OCI-LY1 (cell line): ENCODE results near the gene CPNE5.

Experiments
- CTCF ChIP-seq: fragments of 200-600 bp; sonication (generic), shearing (Covaris generic); IDR thresholded peaks from 2 replicates; pipeline ENCODE4 v1.5.1; 2017; ENCODE audit warnings: mild to moderate bottlenecking, antibody characterized with exemption, low read length, moderate library complexity, mixed read lengths
- EZH2 ChIP-seq: fragments of 200-600 bp; sonication (generic), shearing (Covaris generic); IDR thresholded peaks from 2 replicates; pipeline ENCODE4 v1.8.0; 2017; ENCODE audit warnings: borderline replicate concordance, mixed run types, mild to moderate bottlenecking, antibody characterized with exemption, low read length, moderate library complexity, mixed read lengths

- TF ChIP-seq CTCF = no peak
- TF ChIP-seq EZH2 = no peak
Observed at GRCh38 chr6:36697481-36697903, 141.8 kb downstream of the CPNE5 start, which contains the start of gene RAB44.
